Type B pancreatic cell (in vitro differentiated cells): ENCODE data around the gene MED22. TPM values are rescaled to one million over a fixed set of nuclear protein-coding genes. Genes with fewer than 3 reads are reported as not detected.
A peak's percentile ranks its signal among the peaks of the same experiment; 100 is the strongest.

ENCODE experiments used
- DNase-seq: peaks from one replicate; pipeline ENCODE4 v3.0.0; 2021; ENCODE audit warnings: mixed read lengths; ENCODE audit not compliant: unreplicated experiment; ENCODE audit errors: extremely low spot score
- H3K27ac Mint-ChIP-seq: 2 replicates; pipeline ENCODE4 v1.8.0; 2021; ENCODE audit warnings: mild to moderate bottlenecking, mixed read lengths
- H3K27me3 Mint-ChIP-seq: 2 replicates; pipeline ENCODE4 v1.8.0; 2021; ENCODE audit warnings: mixed read lengths
- H3K36me3 Mint-ChIP-seq: 2 replicates; pipeline ENCODE4 v1.8.0; 2021; ENCODE audit warnings: mixed read lengths
- H3K4me1 Mint-ChIP-seq: one replicate; pipeline ENCODE4 v1.8.0; 2021; ENCODE audit warnings: mixed read lengths; ENCODE audit not compliant: unreplicated experiment
- H3K4me3 Mint-ChIP-seq: 2 replicates; pipeline ENCODE4 v1.8.0; 2021; ENCODE audit warnings: mild to moderate bottlenecking, mixed read lengths
- H3K9me3 Mint-ChIP-seq: 2 replicates; pipeline ENCODE4 v1.8.0; 2021; ENCODE audit warnings: mixed read lengths
- total RNA-seq: library from RNA; stranded (reverse); gene quantifications from 2 replicates; pipeline ENCODE4 v1.2.1, GENCODE V29; 2021; ENCODE audit warnings: low replicate concordance
- TF ChIP-seq, protein P1 (sequence below): fragments of 200-600 bp; sonication (generic); conservative IDR thresholded peaks from 2 replicates; pipeline ENCODE4 v1.5.0; 2021; ENCODE audit warnings: antibody characterized with exemption, mild to moderate bottlenecking

The MED22 gene
- total RNA-seq, 1 donor from 2014 or later: 38.2 TPM

DNA sequence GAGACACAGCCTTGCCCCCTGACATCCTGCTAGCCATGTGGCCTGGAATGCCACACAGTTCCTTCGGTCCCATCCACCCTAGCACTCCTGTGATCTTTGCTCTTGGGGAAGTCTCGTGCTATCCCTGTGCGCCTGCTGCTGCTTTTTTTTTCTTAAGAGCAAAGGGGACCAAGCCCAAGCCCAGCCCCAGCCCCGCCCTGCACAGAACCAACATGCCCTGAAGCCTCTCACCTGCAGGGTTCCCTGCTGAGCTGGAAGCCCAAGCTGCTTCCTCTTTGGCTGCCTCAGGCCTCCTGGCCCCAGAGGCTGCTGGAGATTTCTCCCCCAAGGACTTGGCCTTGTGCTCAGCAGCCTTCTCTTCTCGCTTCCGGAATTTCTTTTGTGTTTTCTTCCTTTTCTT, 13.8 kb downstream of the MED22 start:
- Mint-ChIP-seq H3K4me1 (peaks cover 14% of the 10 kb centered on the region), H3K27ac (peak overlapping the region; percentile 75), H3K9me3 (no peaks in the 10 kb centered on the region), H3K27me3 (no peaks in the 10 kb centered on the region), H3K36me3 (peaks cover 21% of the 10 kb centered on the region), H3K4me3 (peak overlapping the region; percentile 98)
- no peak for DNase-seq
- TF ChIP-seq, protein P1, sequence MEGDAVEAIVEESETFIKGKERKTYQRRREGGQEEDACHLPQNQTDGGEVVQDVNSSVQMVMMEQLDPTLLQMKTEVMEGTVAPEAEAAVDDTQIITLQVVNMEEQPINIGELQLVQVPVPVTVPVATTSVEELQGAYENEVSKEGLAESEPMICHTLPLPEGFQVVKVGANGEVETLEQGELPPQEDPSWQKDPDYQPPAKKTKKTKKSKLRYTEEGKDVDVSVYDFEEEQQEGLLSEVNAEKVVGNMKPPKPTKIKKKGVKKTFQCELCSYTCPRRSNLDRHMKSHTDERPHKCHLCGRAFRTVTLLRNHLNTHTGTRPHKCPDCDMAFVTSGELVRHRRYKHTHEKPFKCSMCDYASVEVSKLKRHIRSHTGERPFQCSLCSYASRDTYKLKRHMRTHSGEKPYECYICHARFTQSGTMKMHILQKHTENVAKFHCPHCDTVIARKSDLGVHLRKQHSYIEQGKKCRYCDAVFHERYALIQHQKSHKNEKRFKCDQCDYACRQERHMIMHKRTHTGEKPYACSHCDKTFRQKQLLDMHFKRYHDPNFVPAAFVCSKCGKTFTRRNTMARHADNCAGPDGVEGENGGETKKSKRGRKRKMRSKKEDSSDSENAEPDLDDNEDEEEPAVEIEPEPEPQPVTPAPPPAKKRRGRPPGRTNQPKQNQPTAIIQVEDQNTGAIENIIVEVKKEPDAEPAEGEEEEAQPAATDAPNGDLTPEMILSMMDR: no peak

DNA sequence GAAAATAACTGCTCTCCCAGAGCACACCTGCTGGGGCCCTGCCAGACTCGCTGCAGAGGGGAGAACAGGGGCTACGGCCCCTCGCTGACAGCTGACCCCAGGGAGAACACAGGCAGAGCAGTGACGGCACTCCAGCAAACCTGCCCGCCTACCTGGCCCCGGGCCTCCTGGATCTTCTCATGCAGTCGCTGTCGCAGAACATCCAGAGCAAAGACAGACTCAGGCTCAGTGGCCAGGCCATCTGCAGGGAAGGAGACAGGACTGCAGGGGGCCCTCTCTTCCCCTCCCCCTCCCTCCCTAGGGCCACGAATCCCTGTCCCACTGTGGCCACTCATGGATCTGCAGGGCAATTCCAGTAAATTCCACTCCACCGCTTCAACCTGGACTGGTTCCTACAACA, 14.4 kb downstream of the MED22 start:
- TF ChIP-seq, protein P1: no peak
- Mint-ChIP-seq H3K36me3 (peaks cover 21% of the 10 kb centered on the region), H3K4me3 (peak overlapping the region; percentile 98), H3K27ac (peak overlapping the region; percentile 75), H3K9me3 (no peaks in the 10 kb centered on the region), H3K27me3 (no peaks in the 10 kb centered on the region), H3K4me1 (peaks cover 14% of the 10 kb centered on the region)
- no peak for DNase-seq

DNA sequence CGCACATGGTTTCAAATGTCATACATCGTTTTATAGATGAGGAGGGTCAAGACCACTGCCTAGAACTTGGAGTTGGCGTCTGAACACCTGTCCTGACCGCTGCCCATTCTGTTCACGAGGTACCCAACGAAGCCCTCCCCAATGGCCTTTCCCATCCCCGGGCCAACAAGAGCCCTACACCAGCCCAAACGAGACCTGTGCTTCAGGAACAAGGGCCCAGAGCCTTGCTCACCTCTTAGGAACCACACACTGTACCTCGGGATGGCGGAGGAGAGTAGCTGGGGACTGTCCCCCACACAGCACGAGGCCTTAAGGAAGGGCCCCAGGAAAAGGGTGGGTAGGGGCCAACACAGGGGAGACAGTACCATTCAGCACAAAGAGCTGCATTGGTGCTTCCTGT, 14.9 kb downstream of the MED22 start:
- no peaks in the 10 kb centered on the region for H3K27me3 Mint-ChIP-seq
- H3K36me3 Mint-ChIP-seq: peaks cover 21% of the 10 kb centered on the region
- DNase-seq: no peak
- TF ChIP-seq, protein P1: no peak
- peak overlapping the region; percentile 44 for H3K4me3 Mint-ChIP-seq
- H3K4me1 Mint-ChIP-seq: peaks cover 14% of the 10 kb centered on the region
- no peaks in the 10 kb centered on the region for H3K9me3 Mint-ChIP-seq
- no peak overlapping the region for H3K27ac Mint-ChIP-seq

DNA sequence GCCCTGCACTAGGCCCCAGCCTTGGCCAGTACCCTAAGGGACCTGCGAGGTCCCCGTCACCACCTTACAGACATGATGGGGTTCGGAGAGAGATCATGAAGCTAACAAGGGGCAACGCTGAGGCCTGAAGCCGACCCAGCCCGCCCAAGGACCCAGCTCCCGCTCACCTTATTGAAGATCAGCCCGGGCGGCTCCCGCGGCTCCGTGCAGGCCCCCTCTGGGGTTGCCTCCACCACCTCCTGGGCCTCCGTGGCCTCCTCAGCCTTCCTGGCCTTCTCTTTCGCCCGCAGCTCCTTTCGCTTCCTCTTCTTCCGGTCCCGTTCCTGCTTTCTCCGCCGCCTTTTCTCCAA, 15.6 kb downstream of the MED22 start:
- no peak overlapping the region for H3K4me3 Mint-ChIP-seq
- H3K27me3 Mint-ChIP-seq: no peaks in the 10 kb centered on the region
- no peaks in the 10 kb centered on the region for H3K9me3 Mint-ChIP-seq
- DNase-seq: no peak
- H3K36me3 Mint-ChIP-seq: peaks cover 21% of the 10 kb centered on the region
- H3K4me1 Mint-ChIP-seq: peaks cover 14% of the 10 kb centered on the region
- TF ChIP-seq, protein P1: no peak
- no peak overlapping the region for H3K27ac Mint-ChIP-seq

DNA sequence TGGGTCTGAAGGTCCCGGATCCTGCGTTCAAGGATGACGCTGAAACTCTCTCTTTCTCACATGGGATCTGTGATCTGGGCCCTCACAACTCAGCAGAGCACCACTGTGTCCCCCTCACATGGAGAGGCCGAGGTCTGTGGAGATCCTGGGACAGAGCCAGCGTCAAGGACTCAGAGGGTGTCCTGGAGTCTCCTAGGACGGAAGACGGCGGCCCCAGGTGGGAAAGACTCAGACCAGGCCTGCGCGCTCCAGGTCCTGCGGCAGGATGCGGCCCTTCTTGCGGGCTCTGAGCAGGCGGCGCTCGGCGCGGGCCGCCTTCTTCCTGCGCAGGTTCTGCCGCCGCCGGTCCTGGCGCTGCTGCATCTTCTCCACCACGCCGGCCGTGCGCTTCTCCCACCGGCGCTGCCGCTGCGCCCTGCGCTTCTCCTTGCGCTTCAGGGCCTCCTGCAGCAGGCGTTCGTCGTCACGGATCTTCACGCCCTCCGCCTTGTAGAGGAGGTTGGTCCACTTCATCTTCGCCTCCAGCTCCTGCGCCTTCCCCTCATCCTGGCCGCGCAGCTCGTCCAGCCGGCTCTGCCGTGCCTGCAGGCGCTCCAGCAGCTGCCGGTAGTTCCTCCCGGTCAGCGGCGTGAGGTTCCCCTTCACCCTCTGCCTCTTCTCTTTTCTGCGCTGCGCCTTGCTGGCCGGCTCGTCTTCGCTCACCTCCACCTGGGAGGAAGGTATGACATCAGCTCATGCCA, 16.1 kb downstream of the MED22 start:
- Mint-ChIP-seq H3K27me3 (no peaks in the 10 kb centered on the region), H3K27ac (no peak overlapping the region), H3K36me3 (peaks cover 21% of the 10 kb centered on the region), H3K9me3 (no peaks in the 10 kb centered on the region), H3K4me3 (no peak overlapping the region), H3K4me1 (peaks cover 14% of the 10 kb centered on the region)
- TF ChIP-seq, protein P1: no peak
- no peak for DNase-seq
